Immature natural killer cell (primary cell): ENCODE measurements around the gene CMTM4. TPM values are rescaled to one million over a fixed set of nuclear protein-coding genes. Genes with fewer than 3 reads are reported as not detected.

Experiments
- DNase-seq, 3 donors: peaks; one replicate each; pipeline ENCODE4 v3.0.0; 2022; ENCODE audit warnings: mixed read lengths in 1 of 3
- H3K27ac Mint-ChIP-seq, 6 donors: one replicate each; pipeline ENCODE4 v1.8.0; 2020; ENCODE audit warnings: mixed read lengths in 6 of 6, mild to moderate bottlenecking in 5 of 6, inconsistent platforms in 4 of 6, moderate library complexity in 3 of 6
- H3K27me3 Mint-ChIP-seq, 3 donors: one replicate each; pipeline ENCODE4 v1.8.0; 2020 to 2021; ENCODE audit warnings: low read depth in 3 of 3, mild to moderate bottlenecking in 3 of 3, mixed read lengths in 3 of 3, moderate library complexity in 3 of 3, inconsistent platforms in 1 of 3
- H3K36me3 Mint-ChIP-seq, 3 donors: one replicate each; pipeline ENCODE4 v1.8.0; 2020; ENCODE audit warnings: mixed read lengths in 3 of 3, inconsistent platforms in 2 of 3, mild to moderate bottlenecking in 2 of 3
- H3K4me1 Mint-ChIP-seq, 2 donors: one replicate each; pipeline ENCODE4 v1.8.0; 2020; ENCODE audit warnings: inconsistent platforms in 2 of 2, mild to moderate bottlenecking in 2 of 2, mixed read lengths in 2 of 2, moderate library complexity in 1 of 2
- H3K4me3 Mint-ChIP-seq, 5 donors: one replicate each; pipeline ENCODE4 v1.8.0; 2020; ENCODE audit warnings: mild to moderate bottlenecking in 5 of 5, mixed read lengths in 5 of 5, inconsistent platforms in 3 of 5, moderate library complexity in 3 of 5
- H3K9me3 Mint-ChIP-seq, 6 donors: one replicate each; pipeline ENCODE4 v1.8.0; 2020; ENCODE audit warnings: mild to moderate bottlenecking in 6 of 6, mixed read lengths in 6 of 6, inconsistent platforms in 4 of 6, moderate library complexity in 3 of 6
- polyA plus RNA-seq, 3 donors: library from polyadenylated mRNA; unstranded; fragments of 300-500 nt; fragmentation: Illumina TruSeq; gene quantifications; one replicate each; pipeline ENCODE4 v1.2.3, GENCODE V29; 2021

Gene CMTM4
- polyA plus RNA-seq, 3 donors from 2014 or later = 0.19 TPM; not detected in 2

GRCh38 chr16:66588981-66589713, 107.4 kb downstream of the CMTM4 start:
- H3K27ac Mint-ChIP-seq = peak overlapping the region in 5 of 6 donors; percentile 12 to 82 (median 60)
- peaks cover 0 to 4% (median 0%) of the 10 kb centered on the region in 3 donors for H3K36me3 Mint-ChIP-seq
- peaks cover 0 to 1% (median 0%) of the 10 kb centered on the region in 6 donors for H3K9me3 Mint-ChIP-seq
- peaks cover 15 to 20% of the 10 kb centered on the region in 2 donors for H3K4me1 Mint-ChIP-seq
- peak overlapping the region; percentile 75 to 90 (median 79) for H3K4me3 Mint-ChIP-seq
- peaks cover 7 to 10% (median 8%) of the 10 kb centered on the region in 3 donors for H3K27me3 Mint-ChIP-seq
- DNase-seq = peak; percentile 66 to 78 (median 72)

DNA sequence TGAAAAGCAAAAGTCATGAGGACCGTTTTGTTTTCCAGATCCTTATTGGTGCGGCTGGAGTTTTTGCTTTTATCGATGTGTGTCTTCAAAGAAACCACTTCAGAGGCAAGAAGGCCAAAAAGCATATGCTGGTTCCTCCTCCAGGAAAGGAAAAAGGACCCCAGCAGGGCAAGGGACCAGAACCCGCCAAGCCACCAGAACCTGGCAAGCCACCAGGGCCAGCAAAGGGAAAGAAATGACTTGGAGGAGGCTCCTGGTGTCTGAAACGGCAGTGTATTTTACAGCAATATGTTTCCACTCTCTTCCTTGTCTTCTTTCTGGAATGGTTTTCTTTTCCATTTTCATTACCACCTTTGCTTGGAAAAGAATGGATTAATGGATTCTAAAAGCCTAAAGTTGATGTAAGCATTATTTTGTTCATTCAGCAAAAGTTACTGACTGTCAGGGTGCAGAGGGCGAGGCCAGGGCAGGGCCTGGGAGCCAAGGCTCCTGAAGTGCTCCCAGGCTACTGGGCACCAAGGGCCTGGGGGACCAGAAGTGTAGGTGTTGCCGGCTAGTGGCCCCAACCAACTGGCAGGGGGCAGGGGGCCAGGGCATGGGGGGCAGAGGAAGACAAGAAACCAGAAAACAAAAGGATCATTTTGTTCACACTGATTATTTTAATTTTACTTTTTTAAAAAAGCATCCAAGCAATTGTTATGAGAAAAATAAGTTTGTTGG, 108.5 kb downstream of the CMTM4 start:
- H3K27me3 Mint-ChIP-seq = peaks cover 7 to 10% (median 8%) of the 10 kb centered on the region in 3 donors
- DNase-seq = no peak
- no peak overlapping the region for H3K27ac Mint-ChIP-seq
- no peaks in the 10 kb centered on the region for H3K36me3 Mint-ChIP-seq
- H3K4me3 Mint-ChIP-seq = no peak overlapping the region
- H3K9me3 Mint-ChIP-seq = peaks cover 0 to 1% (median 0%) of the 10 kb centered on the region in 6 donors
- H3K4me1 Mint-ChIP-seq = peaks cover 15 to 20% of the 10 kb centered on the region in 2 donors

DNA sequence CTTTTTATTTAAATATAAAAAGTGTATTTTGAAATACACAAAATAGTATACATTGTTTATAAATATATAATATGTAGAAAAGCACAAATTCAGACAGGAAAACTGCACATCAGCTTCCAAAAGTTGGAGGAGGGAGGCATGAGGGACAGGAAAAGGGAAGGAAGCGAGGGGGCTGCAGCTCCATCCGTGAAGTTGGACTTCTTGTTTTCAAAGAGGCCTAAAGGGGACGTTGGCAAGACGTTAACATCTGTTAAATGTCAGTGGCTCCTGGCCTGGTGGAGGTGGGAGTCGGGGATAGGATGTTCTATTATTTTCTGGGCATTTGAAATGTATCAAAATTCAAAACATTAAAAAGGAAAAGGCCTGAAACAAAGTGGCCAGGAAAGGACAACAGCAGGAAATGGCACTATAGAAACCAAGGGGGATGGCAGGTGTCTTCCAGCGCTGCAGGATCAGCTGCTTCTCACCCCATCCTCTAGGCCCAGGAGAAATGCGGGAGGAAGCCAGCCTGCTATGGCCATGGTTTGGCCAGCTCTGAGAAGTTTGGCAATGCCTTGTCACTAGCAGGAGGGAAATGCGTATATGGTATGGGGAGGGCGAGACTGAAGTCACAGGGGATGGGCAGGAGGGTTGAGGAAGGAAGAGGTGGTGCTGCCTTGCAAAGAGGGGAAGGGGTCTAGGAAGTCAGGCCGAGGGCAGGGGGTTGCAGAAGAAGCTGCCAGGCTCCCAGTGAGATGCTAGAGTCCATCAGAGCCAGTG, 110.9 kb downstream of the CMTM4 start:
- H3K27me3 Mint-ChIP-seq = peaks cover 7 to 11% (median 10%) of the 10 kb centered on the region in 3 donors
- H3K36me3 Mint-ChIP-seq = peaks cover 0 to 5% (median 4%) of the 10 kb centered on the region in 3 donors
- no peak for DNase-seq
- peaks cover 0 to 1% (median 0%) of the 10 kb centered on the region in 6 donors for H3K9me3 Mint-ChIP-seq
- H3K4me1 Mint-ChIP-seq = peaks cover 13 to 16% of the 10 kb centered on the region in 2 donors
- peak overlapping the region in 1 of 6 donors; percentile 33 for H3K27ac Mint-ChIP-seq
- no peak overlapping the region for H3K4me3 Mint-ChIP-seq

GRCh38 chr16:66581246-66581952, 115.1 kb downstream of the CMTM4 start:
- Mint-ChIP-seq H3K27me3 (peaks cover 7 to 14% (median 9%) of the 10 kb centered on the region in 3 donors), H3K4me3 (no peak overlapping the region), H3K27ac (no peak overlapping the region), H3K36me3 (peaks cover 5 to 14% (median 8%) of the 10 kb centered on the region in 3 donors), H3K9me3 (no peaks in the 10 kb centered on the region), H3K4me1 (peaks cover 8 to 16% of the 10 kb centered on the region in 2 donors)
- DNase-seq = no peak

- peak overlapping the region in 1 of 5 donors; percentile 10 for H3K4me3 Mint-ChIP-seq
- no peak overlapping the region for H3K27ac Mint-ChIP-seq
Observed at GRCh38 chr16:66580605-66581209, 115.8 kb downstream of the CMTM4 start.

GRCh38 chr16:66578651-66579531, 117.7 kb downstream of the CMTM4 start, which contains the start of gene CMTM2:
CMTM2 (plus strand) TSS chr16:66579463; CDS start chr16:66579608, 145 bp downstream.
- no peak for DNase-seq
- Mint-ChIP-seq H3K36me3 (peaks cover 5 to 14% (median 8%) of the 10 kb centered on the region in 3 donors), H3K4me1 (peaks cover 14 to 18% of the 10 kb centered on the region in 2 donors), H3K4me3 (peak within 1 kb of the TSS; percentile 70 to 80 (median 74)), H3K27me3 (peaks cover 9 to 14% (median 12%) of the 10 kb centered on the region in 3 donors), H3K9me3 (no peaks in the 10 kb centered on the region), H3K27ac (no peak within 1 kb of the TSS)

More at GRCh38 chr16:66580605-66581209, 115.8 kb downstream of the CMTM4 start:
- Mint-ChIP-seq H3K27me3 (peaks cover 9 to 14% (median 9%) of the 10 kb centered on the region in 3 donors), H3K36me3 (peaks cover 5 to 14% (median 8%) of the 10 kb centered on the region in 3 donors), H3K4me1 (peaks cover 8 to 16% of the 10 kb centered on the region in 2 donors), H3K9me3 (no peaks in the 10 kb centered on the region)
- DNase-seq = no peak

DNA sequence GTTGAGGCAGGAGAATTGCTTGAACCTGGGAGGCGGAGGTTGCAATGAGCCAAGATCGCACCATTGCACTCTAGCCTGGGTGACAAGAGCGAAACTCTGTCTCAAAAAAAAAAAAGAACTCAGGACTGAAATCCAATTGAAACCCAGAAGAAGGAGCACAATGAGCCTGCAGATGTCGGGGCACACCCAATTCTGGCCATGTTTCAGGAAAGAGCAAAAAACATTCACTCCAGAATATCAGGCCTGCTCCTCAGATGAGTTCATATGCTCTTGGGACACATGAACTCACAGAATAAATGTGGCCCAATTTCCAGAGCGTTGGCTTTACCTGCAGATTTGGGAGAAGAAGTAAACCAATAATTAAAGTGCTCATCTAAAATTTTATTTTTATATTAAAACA, 120.2 kb downstream of the CMTM4 start:
- no peaks in the 10 kb centered on the region for H3K9me3 Mint-ChIP-seq

DNA sequence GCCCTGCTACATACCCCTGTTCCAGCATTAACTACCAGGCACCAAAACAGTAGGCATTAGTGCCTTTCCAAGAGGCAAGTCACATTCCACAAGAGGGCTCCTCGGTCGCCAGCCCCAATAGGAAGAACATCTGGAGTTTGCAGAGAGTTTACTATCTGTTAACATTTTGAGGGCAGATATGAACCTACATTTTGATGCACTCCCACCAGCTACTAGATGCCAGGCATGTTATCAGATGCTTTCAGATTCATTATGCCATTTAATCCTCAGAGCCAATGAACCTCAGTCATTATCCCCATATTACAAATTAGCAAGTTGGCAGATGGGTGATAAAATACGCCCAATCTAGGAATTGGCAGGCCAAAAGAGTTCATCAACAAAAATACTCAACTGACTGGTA, 121.5 kb downstream of the CMTM4 start:
- DNase-seq = no peak
- Mint-ChIP-seq H3K9me3 (no peaks in the 10 kb centered on the region), H3K4me3 (no peak overlapping the region), H3K27me3 (peaks cover 9 to 14% (median 9%) of the 10 kb centered on the region in 3 donors), H3K36me3 (peaks cover 0 to 10% (median 8%) of the 10 kb centered on the region in 3 donors), H3K4me1 (peaks cover 32 to 48% of the 10 kb centered on the region in 2 donors), H3K27ac (peak overlapping the region in 3 of 6 donors; percentile 15 to 51 (median 28))

More for the DNA sequence above, 120.2 kb downstream of the CMTM4 start:
- Mint-ChIP-seq H3K27me3 (peaks cover 9 to 14% (median 12%) of the 10 kb centered on the region in 3 donors), H3K4me3 (no peak overlapping the region), H3K4me1 (peaks cover 30 to 35% of the 10 kb centered on the region in 2 donors), H3K36me3 (peaks cover 0 to 10% (median 8%) of the 10 kb centered on the region in 3 donors), H3K27ac (no peak overlapping the region)
- no peak for DNase-seq

DNA sequence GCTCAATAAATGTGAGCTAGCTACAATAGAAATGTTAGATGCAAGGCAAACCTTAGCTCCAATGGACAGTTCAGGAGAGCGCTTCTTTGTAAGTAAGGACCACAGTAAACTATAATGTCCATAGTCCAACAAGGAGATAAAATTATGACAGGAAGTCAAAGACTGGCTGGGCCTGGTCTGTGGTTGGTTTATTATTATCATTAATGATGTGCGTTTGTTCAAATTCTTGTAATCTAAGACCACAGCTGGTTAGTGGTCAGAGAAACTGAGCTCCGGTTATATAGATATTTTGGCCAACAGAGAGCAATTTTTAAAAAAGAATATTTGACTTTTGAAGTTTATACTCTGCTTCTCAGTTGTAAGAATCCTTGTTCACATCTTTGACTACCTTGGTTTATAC, 122.0 kb downstream of the CMTM4 start:
- Mint-ChIP-seq H3K9me3 (no peaks in the 10 kb centered on the region), H3K36me3 (peaks cover 0 to 10% (median 5%) of the 10 kb centered on the region in 3 donors), H3K4me3 (no peak overlapping the region), H3K27me3 (peaks cover 8 to 13% (median 9%) of the 10 kb centered on the region in 3 donors), H3K4me1 (peaks cover 31 to 53% of the 10 kb centered on the region in 2 donors), H3K27ac (peak overlapping the region in 3 of 6 donors; percentile 15 to 63 (median 28))
- no peak for DNase-seq

GRCh38 chr16:66574081-66574480, 122.5 kb downstream of the CMTM4 start:
- Mint-ChIP-seq H3K27me3 (peaks cover 5 to 10% (median 9%) of the 10 kb centered on the region in 3 donors), H3K36me3 (peaks cover 0 to 10% (median 5%) of the 10 kb centered on the region in 3 donors), H3K4me3 (no peak overlapping the region), H3K4me1 (peaks cover 32 to 58% of the 10 kb centered on the region in 2 donors), H3K27ac (peak overlapping the region in 3 of 6 donors; percentile 63 to 81 (median 79)), H3K9me3 (no peaks in the 10 kb centered on the region)
- DNase-seq = no peak

- peaks cover 0 to 6% (median 2%) of the 10 kb centered on the region in 3 donors for H3K27me3 Mint-ChIP-seq
- peak overlapping the region in 1 of 5 donors; percentile 17 for H3K4me3 Mint-ChIP-seq
- H3K27ac Mint-ChIP-seq = peak overlapping the region in 5 of 6 donors; percentile 17 to 87 (median 46)
- peaks cover 6 to 10% (median 7%) of the 10 kb centered on the region in 3 donors for H3K36me3 Mint-ChIP-seq
- peaks cover 21 to 61% of the 10 kb centered on the region in 2 donors for H3K4me1 Mint-ChIP-seq
- DNase-seq = no peak
- H3K9me3 Mint-ChIP-seq = no peaks in the 10 kb centered on the region
Observed at GRCh38 chr16:66572356-66572755, 124.2 kb downstream of the CMTM4 start.
